ENCODE results near the gene HIVEP3. TPM values are rescaled to one million over a fixed set of nuclear protein-coding genes. Genes with fewer than 3 reads are reported as not detected.
A peak's percentile ranks its signal among the peaks of the same experiment; 100 is the strongest.

The HIVEP3 gene
- total RNA-seq, 2 donors from 2014 or later, result 4.7 to 5.8 TPM

- no peak for TF ChIP-seq CTCF (IDR thresholded peaks at IDR 0.05)
- Histone ChIP-seq H3K27me3 (no peaks in the 10 kb centered on the region), H3K4me3 (no peak overlapping the region), H3K4me1 (peaks cover 0 to 26% of the 10 kb centered on the region in 2 donors), H3K27ac (peak overlapping the region; percentile 81 to 88), H3K9me3 (no peaks in the 10 kb centered on the region), H3K36me3 (no peaks in the 10 kb centered on the region)
- DNase-seq (ENCODE audit: low spot score), result peak; percentile 89
Observed at GRCh38 chr1:41813755-41814745, 104.7 kb downstream of the HIVEP3 start.

- Histone ChIP-seq H3K27ac (peak overlapping the region; percentile 81 to 88), H3K27me3 (no peaks in the 10 kb centered on the region), H3K4me1 (peaks cover 0 to 30% of the 10 kb centered on the region in 2 donors), H3K4me3 (no peak overlapping the region), H3K36me3 (no peaks in the 10 kb centered on the region), H3K9me3 (no peaks in the 10 kb centered on the region)
- TF ChIP-seq CTCF (IDR thresholded peaks at IDR 0.05), result no peak
- DNase-seq (ENCODE audit: low spot score), result no peak
Observed at GRCh38 chr1:41813226-41813625, 105.5 kb downstream of the HIVEP3 start.

- TF ChIP-seq CTCF (IDR thresholded peaks at IDR 0.05), result no peak
- no peaks in the 10 kb centered on the region for H3K9me3 ChIP-seq
- DNase-seq (ENCODE audit: low spot score), result peak; percentile 86
- no peaks in the 10 kb centered on the region for H3K36me3 ChIP-seq
- no peak overlapping the region for H3K4me3 ChIP-seq
- H3K27ac ChIP-seq, result peak overlapping the region; percentile 22 to 88
- no peaks in the 10 kb centered on the region for H3K27me3 ChIP-seq
- peaks cover 0 to 37% of the 10 kb centered on the region in 2 donors for H3K4me1 ChIP-seq
Observed at GRCh38 chr1:41812453-41812852, 106.3 kb downstream of the HIVEP3 start.

- no peaks in the 10 kb centered on the region for H3K27me3 ChIP-seq
- H3K4me3 ChIP-seq, result no peak overlapping the region
- peak overlapping the region; percentile 22 to 63 for H3K27ac ChIP-seq
- peaks cover 0 to 39% of the 10 kb centered on the region in 2 donors for H3K4me1 ChIP-seq
- no peaks in the 10 kb centered on the region for H3K36me3 ChIP-seq
- DNase-seq (ENCODE audit: low spot score), result peak; percentile 72
- no peaks in the 10 kb centered on the region for H3K9me3 ChIP-seq
- peak; percentile 63 to 70 for TF ChIP-seq CTCF (IDR thresholded peaks at IDR 0.05)
Observed at GRCh38 chr1:41812051-41812450, 106.7 kb downstream of the HIVEP3 start.

GRCh38 chr1:41811051-41811795, 107.5 kb downstream of the HIVEP3 start:
- peaks cover 0 to 48% of the 10 kb centered on the region in 2 donors for H3K4me1 ChIP-seq
- no peaks in the 10 kb centered on the region for H3K9me3 ChIP-seq
- no peak for TF ChIP-seq CTCF (IDR thresholded peaks at IDR 0.05)
- peak overlapping the region in 1 of 2 donors; percentile 63 for H3K27ac ChIP-seq
- no peak for DNase-seq (ENCODE audit: low spot score)
- H3K36me3 ChIP-seq, result no peaks in the 10 kb centered on the region
- H3K27me3 ChIP-seq, result no peaks in the 10 kb centered on the region
- no peak overlapping the region for H3K4me3 ChIP-seq

Data from right atrium auricular region (tissue), 2 donors.